Activated CD4-positive, alpha-beta memory T cell treated with anti-CD3 and anti-CD28 coated beads for 36 hours (primary cell): ENCODE results near the gene RGS7BP. TPM values are rescaled to one million over a fixed set of nuclear protein-coding genes. Genes with fewer than 3 reads are reported as not detected.
"Not testable (repeated sequence)": the region's sequence is repeated elsewhere in the genome, so short reads cannot be mapped to it uniquely, and the experiment has no call there.

Experiments
- CTCF ChIA-PET: fragments of 350-600 bp; sonication (Branson Sonifier 250); formaldehyde crosslinking; loops from one replicate; lab custom pipeline; 2021; ENCODE audit warnings: antibody characterized with exemption, inconsistent platforms; lab: Charles Lee
- POLR2A ChIA-PET: fragments of 350-600 bp; sonication (Branson Sonifier 250); formaldehyde crosslinking; loops from one replicate; lab custom pipeline; 2021; ENCODE audit warnings: antibody characterized with exemption; lab: Charles Lee
- DNase-seq: peaks from one replicate; pipeline ENCODE4 v3.0.0-alpha.2; 2020
- H3K27ac Mint-ChIP-seq: one replicate; pipeline ENCODE4 v1.8.0; 2021; ENCODE audit warnings: mixed read lengths
- H3K27me3 Mint-ChIP-seq: one replicate; pipeline ENCODE4 v1.8.0; 2021; ENCODE audit warnings: mixed read lengths
- H3K36me3 Mint-ChIP-seq: one replicate; pipeline ENCODE4 v1.8.0; 2021; ENCODE audit warnings: mixed read lengths
- H3K4me1 Mint-ChIP-seq: one replicate; pipeline ENCODE4 v1.8.0; 2021; ENCODE audit warnings: low read depth, mixed read lengths
- H3K4me3 Mint-ChIP-seq: one replicate; pipeline ENCODE4 v1.8.0; 2021; ENCODE audit warnings: mild to moderate bottlenecking, mixed read lengths
- H3K9me3 Mint-ChIP-seq: one replicate; pipeline ENCODE4 v1.8.0; 2021; ENCODE audit warnings: mixed read lengths
- intact Hi-C: fragments of 100-400 bp; cut with micrococcal nuclease; formaldehyde crosslinking; loops from one replicate; pipeline ENCODE4 v1.15.1; 2023
- total RNA-seq, 2 experiments: library from RNA; stranded (reverse); gene quantifications; one replicate each; pipeline ENCODE4 v1.2.3, GENCODE V29; 2021

RGS7BP gene
- total RNA-seq, 2 experiments from 2014 or later: not detected

DNA sequence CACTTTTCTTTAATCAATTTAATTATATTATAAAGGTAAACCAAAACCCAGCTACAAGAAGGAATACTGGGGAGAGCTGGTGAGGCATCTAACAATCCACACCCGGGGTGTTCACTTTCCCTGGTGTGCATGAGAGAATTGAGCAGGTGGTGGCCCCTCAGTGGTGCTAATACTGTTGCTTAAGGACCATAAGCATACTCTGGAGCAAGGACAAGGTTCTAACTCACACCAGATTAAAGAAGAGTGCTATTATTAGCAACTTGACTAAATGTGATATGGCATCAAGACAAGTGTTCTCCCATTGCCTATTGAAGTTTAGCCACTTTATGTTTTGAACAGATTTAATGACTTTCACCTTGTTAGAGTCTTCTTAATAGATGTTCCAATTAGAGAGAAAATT is 8.8 kb downstream of the RGS7BP start:
- DNase-seq: no peak
- no peaks in the 10 kb centered on the region for H3K36me3 Mint-ChIP-seq
- no peaks in the 10 kb centered on the region for H3K27me3 Mint-ChIP-seq
- POLR2A ChIA-PET: no interaction called here
- CTCF ChIA-PET: no interaction called here
- H3K27ac Mint-ChIP-seq: no peak overlapping the region
- intact Hi-C loops: no loop called here
- no peaks in the 10 kb centered on the region for H3K4me1 Mint-ChIP-seq
- H3K9me3 Mint-ChIP-seq: no peaks in the 10 kb centered on the region
- no peak overlapping the region for H3K4me3 Mint-ChIP-seq

DNA sequence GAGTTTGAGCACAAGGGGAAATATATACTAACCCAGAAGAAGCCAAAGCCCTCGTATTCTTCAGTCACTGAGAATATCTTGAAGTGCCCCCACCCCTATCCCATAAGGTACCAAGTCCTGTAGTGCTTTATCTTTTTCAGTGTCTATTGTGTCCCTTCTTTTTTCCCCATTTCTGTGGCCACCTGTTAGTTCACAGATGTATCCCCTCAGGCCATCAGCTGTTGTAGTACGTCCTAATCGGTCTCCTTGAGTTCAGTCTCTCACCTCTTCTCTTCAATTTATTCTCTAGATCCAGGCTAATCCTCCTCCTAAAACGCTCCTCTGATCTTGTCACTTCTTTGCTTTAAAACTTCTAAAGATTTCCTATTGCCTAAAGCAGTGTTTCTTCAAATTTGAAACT is 10.4 kb downstream of the RGS7BP start:
- Mint-ChIP-seq H3K9me3 (no peaks in the 10 kb centered on the region), H3K36me3 (no peaks in the 10 kb centered on the region), H3K27me3 (no peaks in the 10 kb centered on the region), H3K4me3 (no peak overlapping the region), H3K27ac (no peak overlapping the region), H3K4me1 (no peaks in the 10 kb centered on the region)
- intact Hi-C loops: no loop called here
- no peak for DNase-seq
- POLR2A ChIA-PET: no interaction called here
- CTCF ChIA-PET: no interaction called here

DNA sequence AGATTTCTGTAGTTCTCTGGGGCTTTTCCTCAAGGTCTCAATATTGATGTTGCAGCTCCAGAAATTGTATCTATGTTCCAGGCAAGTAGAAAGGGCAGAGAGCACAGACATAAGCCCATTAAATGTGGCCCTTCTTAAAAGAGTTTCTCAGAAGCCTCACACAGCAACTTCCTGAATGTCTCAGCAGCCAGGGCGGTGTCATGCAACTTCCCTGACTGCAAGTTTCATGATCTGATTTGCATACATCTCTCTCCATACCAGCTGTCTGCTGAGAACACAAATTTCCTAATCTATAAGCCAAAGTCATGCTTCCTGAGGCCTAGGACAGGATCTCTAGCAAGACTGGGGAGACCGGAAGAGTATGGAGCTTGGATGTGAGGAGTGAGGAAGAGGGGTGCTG is 13.0 kb downstream of the RGS7BP start:
- Mint-ChIP-seq H3K27ac (no peak overlapping the region), H3K36me3 (no peaks in the 10 kb centered on the region), H3K4me3 (no peak overlapping the region), H3K4me1 (no peaks in the 10 kb centered on the region), H3K27me3 (no peaks in the 10 kb centered on the region), H3K9me3 (no peaks in the 10 kb centered on the region)
- CTCF ChIA-PET: no interaction called here
- no peak for DNase-seq
- intact Hi-C loops: no loop called here
- POLR2A ChIA-PET: no interaction called here

DNA sequence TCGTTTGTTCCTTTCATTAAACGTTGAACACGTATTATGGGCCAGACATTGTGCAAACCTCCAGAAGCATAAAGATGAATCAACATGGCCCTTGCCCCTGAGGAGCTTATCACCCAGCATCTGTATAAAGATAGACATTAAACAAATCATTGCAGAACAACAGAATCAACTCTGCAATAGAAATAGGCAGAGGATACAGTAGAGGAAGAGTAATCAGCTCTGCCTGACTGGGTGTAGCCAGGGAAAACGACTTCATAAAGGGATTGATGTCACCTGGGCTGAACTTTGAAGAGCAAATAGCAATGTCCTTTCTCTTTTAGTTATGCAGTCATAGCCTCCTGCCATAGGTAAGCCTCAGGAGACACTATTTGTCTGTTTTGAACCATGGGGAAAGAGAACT is 13.4 kb downstream of the RGS7BP start:
- H3K27ac Mint-ChIP-seq: no peak overlapping the region
- intact Hi-C loops: no loop called here
- H3K36me3 Mint-ChIP-seq: no peaks in the 10 kb centered on the region
- CTCF ChIA-PET: no interaction called here
- H3K27me3 Mint-ChIP-seq: no peaks in the 10 kb centered on the region
- POLR2A ChIA-PET: no interaction called here
- H3K9me3 Mint-ChIP-seq: no peaks in the 10 kb centered on the region
- H3K4me3 Mint-ChIP-seq: no peak overlapping the region
- no peaks in the 10 kb centered on the region for H3K4me1 Mint-ChIP-seq
- DNase-seq: no peak

DNA sequence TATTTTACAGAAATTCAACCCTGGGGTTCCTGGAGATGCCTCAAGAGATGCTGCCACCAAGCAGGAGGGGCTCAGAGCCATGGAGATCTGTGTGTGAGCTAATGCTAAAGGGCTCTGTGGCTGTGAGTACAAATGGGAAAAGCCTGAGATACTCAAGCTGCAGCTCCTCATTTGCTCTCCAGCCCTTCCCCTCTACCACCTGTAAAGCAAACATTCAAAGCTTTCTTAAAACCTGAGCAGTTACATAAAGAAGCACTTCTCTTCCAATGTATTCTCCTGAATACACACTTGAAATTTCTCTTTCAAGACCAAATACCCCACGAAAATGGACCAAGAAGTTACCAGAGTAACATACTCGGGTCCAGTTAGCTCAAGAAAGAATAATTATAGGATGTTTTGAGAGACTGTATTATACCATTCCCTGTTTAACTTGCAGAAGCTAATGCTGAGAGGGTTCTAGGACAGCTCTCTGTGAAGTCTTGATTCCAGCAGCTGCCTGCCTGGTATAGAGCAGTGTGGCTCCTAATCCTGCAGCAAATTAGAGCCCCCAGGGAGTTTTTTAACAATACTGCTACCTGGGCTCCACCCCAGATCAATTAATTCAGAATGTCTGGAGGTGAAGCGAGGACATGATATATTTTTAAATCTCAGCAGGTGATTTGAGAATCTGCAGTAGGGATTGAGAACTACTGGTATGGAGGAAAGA is 21.1 kb downstream of the RGS7BP start:
- POLR2A ChIA-PET: no interaction called here
- DNase-seq: no peak

DNA sequence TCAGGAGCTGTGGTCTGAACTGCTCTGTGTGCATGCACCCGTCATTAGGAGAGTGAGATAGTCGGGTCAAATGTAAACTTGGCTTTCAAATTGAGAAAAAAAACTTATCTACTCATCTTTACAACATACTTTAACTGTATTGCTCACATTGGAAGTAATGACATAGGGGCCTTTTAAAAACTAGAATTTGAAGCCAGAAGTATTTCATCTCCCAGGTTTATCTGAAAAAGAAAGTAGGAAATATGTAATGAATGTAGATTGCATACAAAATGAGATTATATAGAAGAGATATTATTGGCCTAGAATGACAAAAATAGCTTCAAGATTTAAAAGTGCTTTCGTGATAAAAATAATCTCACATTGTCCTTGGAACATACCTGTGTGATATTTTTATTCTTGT is 24.3 kb downstream of the RGS7BP start:
- DNase-seq: no peak
- Mint-ChIP-seq H3K36me3 (no peaks in the 10 kb centered on the region), H3K9me3 (no peaks in the 10 kb centered on the region), H3K27ac (no peak overlapping the region), H3K27me3 (no peaks in the 10 kb centered on the region), H3K4me3 (no peak overlapping the region), H3K4me1 (no peaks in the 10 kb centered on the region)
- ChIA-PET CTCF (no interaction called here), POLR2A (no interaction called here)
- intact Hi-C loops: no loop called here

More for the DNA sequence above, 21.1 kb downstream of the RGS7BP start:
- H3K9me3 Mint-ChIP-seq: no peaks in the 10 kb centered on the region
- H3K27me3 Mint-ChIP-seq: no peaks in the 10 kb centered on the region
- CTCF ChIA-PET: no interaction called here
- H3K27ac Mint-ChIP-seq: no peak overlapping the region
- no peak overlapping the region for H3K4me3 Mint-ChIP-seq
- H3K4me1 Mint-ChIP-seq: no peaks in the 10 kb centered on the region
- intact Hi-C loops: no loop called here
- H3K36me3 Mint-ChIP-seq: no peaks in the 10 kb centered on the region

DNA sequence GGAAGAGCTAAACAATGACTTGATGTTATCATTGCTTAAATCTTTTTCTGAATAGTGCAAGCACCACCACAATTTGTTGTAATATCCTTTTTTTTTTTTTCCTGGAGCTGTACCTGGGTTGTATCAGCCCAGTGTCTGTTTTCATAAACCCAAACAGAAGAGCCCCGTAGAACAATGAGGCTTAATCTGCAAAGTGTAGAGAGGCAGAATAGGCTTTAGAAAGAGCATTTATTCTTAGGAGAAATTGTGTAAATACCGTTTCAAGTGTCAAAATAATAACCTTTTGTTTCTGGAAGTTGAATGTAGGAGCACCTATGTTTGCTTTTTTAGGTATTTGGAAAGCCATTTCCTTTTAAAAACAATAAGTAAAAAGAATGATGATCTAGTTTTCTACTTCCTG is 26.4 kb downstream of the RGS7BP start:
- Mint-ChIP-seq H3K27me3 (no peaks in the 10 kb centered on the region), H3K9me3 (no peaks in the 10 kb centered on the region), H3K4me3 (no peak overlapping the region), H3K4me1 (no peaks in the 10 kb centered on the region), H3K36me3 (no peaks in the 10 kb centered on the region), H3K27ac (no peak overlapping the region)
- DNase-seq: no peak
- CTCF ChIA-PET: no interaction called here
- POLR2A ChIA-PET: no interaction called here
- intact Hi-C loops: no loop called here

DNA sequence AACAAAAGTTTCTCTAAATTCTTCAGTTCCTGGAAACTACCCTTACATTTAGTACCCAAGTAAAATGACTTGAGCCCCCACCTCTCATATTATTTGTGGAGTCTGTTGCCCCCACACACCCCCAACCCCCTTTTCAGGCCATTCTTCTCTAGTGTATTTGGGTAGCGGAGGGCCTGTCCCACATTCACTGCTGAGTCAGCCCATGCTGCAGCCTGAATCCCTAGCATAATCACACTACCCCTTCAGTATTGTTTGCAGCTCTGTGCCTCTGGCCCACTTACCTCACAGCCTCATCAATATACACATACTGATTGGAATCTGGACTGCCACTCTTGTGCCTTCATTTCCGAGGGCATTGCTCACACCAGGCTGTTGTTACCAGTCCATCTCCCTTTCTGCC is 26.8 kb downstream of the RGS7BP start:
- Mint-ChIP-seq H3K36me3 (no peaks in the 10 kb centered on the region), H3K9me3 (no peaks in the 10 kb centered on the region), H3K4me1 (no peaks in the 10 kb centered on the region), H3K27ac (no peak overlapping the region), H3K27me3 (no peaks in the 10 kb centered on the region), H3K4me3 (no peak overlapping the region)
- ChIA-PET CTCF (no interaction called here), POLR2A (no interaction called here)
- intact Hi-C loops: no loop called here
- DNase-seq: no peak

DNA sequence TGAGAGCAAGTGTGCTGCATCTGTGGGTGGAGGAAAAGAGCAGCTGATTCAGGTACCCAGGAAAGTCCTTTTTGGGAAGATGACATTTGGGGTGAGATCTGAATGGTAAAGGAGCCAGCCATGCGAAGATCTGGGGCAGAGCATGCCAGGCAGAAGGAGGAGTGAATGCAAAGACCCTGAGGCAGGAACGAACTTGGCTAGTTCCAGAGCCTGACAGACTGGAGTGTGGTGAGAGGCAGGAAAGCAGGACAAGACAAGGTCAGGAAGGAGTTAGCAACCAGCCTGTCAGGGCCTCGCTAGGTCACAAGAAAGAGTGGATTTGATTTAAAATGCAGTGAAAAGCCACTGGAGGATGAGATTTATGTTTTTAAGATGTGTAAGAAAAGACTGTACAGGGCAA is 28.2 kb downstream of the RGS7BP start:
- intact Hi-C loops: no loop called here
- H3K36me3 Mint-ChIP-seq: no peaks in the 10 kb centered on the region
- H3K4me3 Mint-ChIP-seq: no peak overlapping the region
- ChIA-PET POLR2A (no interaction called here), CTCF (no interaction called here)
- no peak for DNase-seq
- no peaks in the 10 kb centered on the region for H3K9me3 Mint-ChIP-seq
- H3K27ac Mint-ChIP-seq: no peak overlapping the region
- no peaks in the 10 kb centered on the region for H3K27me3 Mint-ChIP-seq
- no peaks in the 10 kb centered on the region for H3K4me1 Mint-ChIP-seq

DNA sequence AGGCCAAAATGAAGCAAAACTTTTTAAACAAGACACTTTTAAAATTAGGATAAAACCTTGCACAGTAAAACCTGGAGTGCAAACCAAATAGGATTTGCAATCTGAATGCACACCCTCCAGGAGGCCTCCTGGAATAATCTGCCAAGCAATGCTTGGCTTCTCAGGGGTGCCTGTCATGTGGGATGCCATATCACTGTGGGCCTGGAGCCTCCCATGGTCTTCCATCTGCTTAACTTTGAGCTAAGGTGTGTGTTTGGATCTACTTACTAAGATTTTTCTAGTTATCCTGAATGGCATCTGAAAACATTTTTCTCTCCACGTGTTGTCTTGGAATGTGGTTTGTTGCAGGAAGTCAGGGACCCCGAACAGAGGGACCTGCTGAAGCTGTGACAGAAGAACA is 52.1 kb downstream of the RGS7BP start:
- Mint-ChIP-seq H3K27me3 (no peaks in the 10 kb centered on the region), H3K36me3 (no peaks in the 10 kb centered on the region), H3K4me3 (no peak overlapping the region), H3K4me1 (no peaks in the 10 kb centered on the region), H3K27ac (no peak overlapping the region), H3K9me3 (peaks cover 14% of the 10 kb centered on the region)
- DNase-seq: no peak
- intact Hi-C loops: no loop called here
- ChIA-PET CTCF (no interaction called here), POLR2A (no interaction called here)

DNA sequence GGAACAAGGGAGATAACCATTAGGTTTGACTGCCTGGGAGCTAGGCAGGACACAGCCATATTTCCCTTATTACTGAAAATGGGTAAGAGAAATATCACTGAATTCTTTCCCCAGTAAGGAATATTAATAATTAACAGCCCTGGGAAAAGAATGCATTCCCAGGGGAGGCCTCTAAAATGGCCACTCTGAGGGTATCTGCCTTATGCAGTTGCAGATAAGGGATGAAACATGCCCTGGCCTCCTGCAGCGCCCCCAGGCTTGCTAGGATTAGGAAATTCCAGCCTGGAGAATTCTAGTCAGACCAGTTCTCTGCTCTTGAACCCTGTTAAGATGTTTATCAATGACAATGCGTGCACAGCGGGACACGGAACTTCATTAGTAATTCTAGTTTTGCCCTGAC is 52.8 kb downstream of the RGS7BP start:
- POLR2A ChIA-PET, H3K4me1 Mint-ChIP-seq, H3K4me3 Mint-ChIP-seq, H3K27ac Mint-ChIP-seq, DNase-seq, H3K27me3 Mint-ChIP-seq, intact Hi-C loops, H3K36me3 Mint-ChIP-seq, CTCF ChIA-PET: not testable (repeated sequence)
- peaks cover 14% of the 10 kb centered on the region for H3K9me3 Mint-ChIP-seq

DNA sequence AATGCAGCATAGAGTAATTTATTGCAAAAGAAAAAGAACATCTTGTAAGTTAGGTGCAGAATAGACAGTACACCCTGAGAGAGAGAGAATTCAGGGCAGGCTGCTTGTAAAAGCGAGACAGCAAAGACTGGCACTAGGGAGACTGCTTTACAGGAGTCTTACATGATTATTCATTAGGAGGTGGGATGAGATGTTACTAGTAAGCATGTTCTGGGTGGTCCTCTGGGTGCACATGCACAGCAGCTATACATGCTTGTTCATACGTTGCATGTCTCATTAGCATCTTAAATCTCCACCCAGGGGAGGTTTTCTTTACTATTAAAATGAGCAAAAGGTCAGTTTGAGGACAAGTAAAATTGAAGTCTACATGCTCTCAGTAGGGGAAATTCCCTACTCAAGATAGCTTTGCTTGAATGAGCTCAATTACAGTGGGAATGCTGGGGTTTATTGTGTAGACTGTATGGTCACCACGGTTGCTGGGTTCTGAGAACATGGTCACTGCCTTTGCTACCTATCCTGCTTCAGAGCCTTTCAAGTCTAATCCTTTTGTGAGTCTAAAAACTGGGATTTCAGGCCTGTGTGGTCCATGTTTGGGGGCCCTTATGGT is 60.6 kb downstream of the RGS7BP start:
- Mint-ChIP-seq H3K4me1 (no peaks in the 10 kb centered on the region), H3K27me3 (no peaks in the 10 kb centered on the region), H3K36me3 (no peaks in the 10 kb centered on the region), H3K27ac (no peak overlapping the region), H3K4me3 (no peak overlapping the region), H3K9me3 (no peaks in the 10 kb centered on the region)
- intact Hi-C loops: no loop called here
- ChIA-PET POLR2A (no interaction called here), CTCF (no interaction called here)
- DNase-seq: no peak

DNA sequence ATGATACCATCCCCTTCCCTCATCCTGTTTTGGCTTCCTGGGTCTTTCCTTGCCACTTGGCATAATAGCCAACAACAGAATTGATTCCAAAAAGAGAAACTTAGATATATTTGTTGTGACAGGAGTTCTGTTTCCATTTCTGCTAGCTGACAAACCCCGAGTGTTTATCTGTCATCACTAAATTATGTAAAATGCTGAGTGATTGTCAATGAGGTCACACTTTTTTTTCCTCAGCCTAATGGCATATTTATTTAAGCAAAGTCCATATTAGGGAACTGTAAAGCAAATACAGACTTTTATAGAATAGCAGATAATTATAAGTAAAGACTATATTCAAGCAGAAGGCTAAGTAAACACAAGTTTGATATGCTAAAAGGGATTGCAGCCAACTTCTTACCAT is 64.0 kb downstream of the RGS7BP start:
- no peak overlapping the region for H3K27ac Mint-ChIP-seq
- H3K9me3 Mint-ChIP-seq: no peaks in the 10 kb centered on the region
- H3K27me3 Mint-ChIP-seq: no peaks in the 10 kb centered on the region
- H3K4me3 Mint-ChIP-seq: no peak overlapping the region
- intact Hi-C loops: no loop called here
- CTCF ChIA-PET: no interaction called here
- DNase-seq: no peak
- H3K36me3 Mint-ChIP-seq: no peaks in the 10 kb centered on the region
- POLR2A ChIA-PET: no interaction called here
- H3K4me1 Mint-ChIP-seq: no peaks in the 10 kb centered on the region
